Measurements from ENCODE around the gene HNMT. TPM values are rescaled to one million over a fixed set of nuclear protein-coding genes. Genes with fewer than 3 reads are reported as not detected.
A peak's percentile ranks its signal among the peaks of the same experiment; 100 is the strongest.
"Not testable (repeated sequence)": the region's sequence is repeated elsewhere in the genome, so short reads cannot be mapped to it uniquely, and the experiment has no call there.

HNMT gene
- 10 to 100 TPM; 60.8 to 72.6 (median 64.1) TPM for polyA plus RNA-seq (ENCODE audit: insufficient read length in 4 of 4)

GRCh38 chr2:137964066-137964858, at the start of gene HNMT:
Gene HNMT (plus strand): TSS chr2:137964473. CDS start chr2:137964492, 19 bp downstream.
- peak in 1 of 4 donors; percentile 50 for DNase-seq (ENCODE audit: low read depth in 4 of 4, low spot score in 3 of 4)

- no peak for DNase-seq (ENCODE audit: low read depth in 4 of 4, low spot score in 3 of 4)
Observed at GRCh38 chr2:137921105-137921880, 43.0 kb upstream of the HNMT start.

DNA sequence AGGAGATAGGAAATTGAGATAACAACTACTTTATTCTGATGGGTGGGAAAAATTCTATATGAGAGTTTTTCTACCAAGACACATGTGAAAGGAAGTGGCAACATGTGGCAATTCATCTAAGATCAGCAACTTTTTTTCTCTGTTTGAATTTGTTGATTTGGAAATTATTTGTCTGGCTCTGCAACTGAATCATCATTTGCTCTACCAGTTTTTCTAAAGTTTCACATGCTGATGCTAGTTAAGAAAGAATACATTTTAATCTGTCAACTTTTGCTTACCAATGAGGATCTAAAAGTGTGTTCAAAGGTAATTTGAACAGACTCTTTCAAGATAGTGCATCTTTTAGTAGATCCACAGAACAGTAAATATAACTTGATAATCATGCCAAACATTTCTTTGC, 42.1 kb upstream of the HNMT start:
- not testable (repeated sequence) for DNase-seq (ENCODE audit: low read depth in 4 of 4, low spot score in 3 of 4)

DNA sequence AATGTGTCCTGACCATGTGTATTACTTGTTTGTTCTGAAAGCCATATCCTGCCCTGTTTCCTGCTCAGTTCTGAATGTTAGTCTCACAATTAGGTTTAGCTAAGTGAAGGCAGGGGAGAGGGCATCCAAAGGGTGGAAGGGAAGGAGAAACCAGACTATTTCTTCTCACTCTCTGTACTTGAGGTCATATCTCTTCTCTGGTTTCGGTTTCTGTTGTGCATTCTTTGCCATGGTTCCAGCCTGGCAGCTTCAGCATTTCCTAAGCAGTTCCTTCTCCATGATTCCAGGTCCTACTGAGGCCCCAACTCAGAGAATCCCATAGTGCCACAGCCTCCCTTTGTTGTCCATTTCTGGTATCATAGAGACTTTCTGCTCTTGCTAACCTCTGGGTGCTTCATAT, 40.3 kb upstream of the HNMT start:
- DNase-seq (ENCODE audit: low read depth in 4 of 4, low spot score in 3 of 4) = no peak

DNA sequence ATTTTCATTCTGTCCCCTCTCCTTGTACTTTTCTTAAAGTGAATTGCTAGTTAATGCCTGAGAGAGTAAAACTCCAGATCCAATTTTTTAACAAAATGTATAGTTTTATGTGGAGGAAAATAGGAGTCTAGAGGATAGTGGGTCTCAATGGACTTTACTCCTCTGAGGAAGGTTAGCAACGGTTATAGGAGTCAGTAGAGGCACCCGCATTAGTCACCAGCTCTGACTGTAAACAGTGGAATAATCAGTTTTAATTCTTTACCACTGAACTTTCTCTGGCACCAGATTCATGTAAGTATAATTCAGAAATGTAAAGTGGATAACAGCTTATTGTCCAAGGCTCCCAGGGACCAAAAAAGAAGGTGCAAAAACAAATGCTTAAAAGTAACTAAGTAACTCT, 38.7 kb upstream of the HNMT start:
- DNase-seq (ENCODE audit: low read depth in 4 of 4, low spot score in 3 of 4) = no peak

GRCh38 chr2:137927846-137928245, 36.4 kb upstream of the HNMT start:
- DNase-seq (ENCODE audit: low read depth in 4 of 4, low spot score in 3 of 4) = no peak

GRCh38 chr2:137928547-137929518, 35.4 kb upstream of the HNMT start:
- no peak for DNase-seq (ENCODE audit: low read depth in 4 of 4, low spot score in 3 of 4)

DNA sequence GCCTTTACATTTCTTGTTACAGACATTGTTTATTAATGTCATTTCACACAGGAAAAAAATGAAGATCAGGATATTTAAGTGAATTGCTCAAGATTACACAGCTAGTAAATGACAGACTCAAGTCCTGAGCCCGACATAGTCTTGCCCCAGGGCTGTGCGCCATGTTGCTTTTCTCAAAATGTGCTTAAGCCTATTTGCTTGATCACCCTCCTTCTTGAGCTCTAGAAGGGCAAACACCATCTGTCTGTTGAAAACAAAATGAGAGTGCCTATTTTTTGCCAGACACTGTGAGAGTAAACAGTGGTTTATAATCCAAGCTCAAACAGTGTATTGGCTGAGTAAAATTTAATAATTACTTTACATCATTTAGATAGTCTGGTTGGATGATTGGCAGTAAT, 34.8 kb upstream of the HNMT start:
- DNase-seq (ENCODE audit: low read depth in 4 of 4, low spot score in 3 of 4) = no peak

DNA sequence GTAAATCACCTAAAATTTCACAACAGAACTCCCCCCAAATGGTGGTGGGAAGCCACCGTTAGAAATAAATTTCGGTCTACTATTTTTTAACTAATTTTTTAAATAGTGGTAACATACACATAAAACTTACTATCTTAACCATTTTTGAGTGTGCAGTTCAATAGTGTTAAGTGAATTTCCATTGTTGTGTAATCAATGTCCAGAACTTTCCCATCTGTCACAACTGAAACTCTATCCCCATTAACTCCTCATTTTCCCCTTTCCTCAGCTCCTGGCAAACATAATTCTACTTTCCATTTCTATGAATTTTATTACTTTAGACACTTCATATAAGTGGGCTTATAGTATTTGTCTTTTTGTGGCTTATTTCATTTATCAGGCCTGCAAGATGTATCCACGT, 34.1 kb upstream of the HNMT start:
- no peak for DNase-seq (ENCODE audit: low read depth in 4 of 4, low spot score in 3 of 4)

DNA sequence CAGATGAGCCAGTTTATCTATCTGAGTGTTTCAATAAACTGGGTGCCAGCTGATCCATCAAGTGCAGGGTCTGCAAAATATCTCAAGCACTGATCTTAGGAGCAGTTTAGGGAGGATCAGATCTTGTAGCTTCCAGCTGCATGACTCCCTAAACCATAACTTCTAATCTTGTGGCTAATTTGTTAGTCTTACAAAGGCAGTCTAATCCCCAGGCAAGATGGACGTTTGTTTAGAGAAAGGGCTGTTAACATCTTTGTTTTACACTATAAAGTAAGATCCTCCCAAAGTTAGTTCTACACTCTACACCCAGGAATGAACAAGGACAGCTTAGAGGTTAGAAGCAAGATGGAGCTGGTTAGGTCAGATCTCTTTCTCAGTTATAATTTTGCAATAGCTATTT, 28.7 kb upstream of the HNMT start:
- DNase-seq (ENCODE audit: low read depth in 4 of 4, low spot score in 3 of 4) = no peak

- no peak for DNase-seq (ENCODE audit: low read depth in 4 of 4, low spot score in 3 of 4)
Observed at GRCh38 chr2:137937246-137937645, 27.0 kb upstream of the HNMT start.

DNA sequence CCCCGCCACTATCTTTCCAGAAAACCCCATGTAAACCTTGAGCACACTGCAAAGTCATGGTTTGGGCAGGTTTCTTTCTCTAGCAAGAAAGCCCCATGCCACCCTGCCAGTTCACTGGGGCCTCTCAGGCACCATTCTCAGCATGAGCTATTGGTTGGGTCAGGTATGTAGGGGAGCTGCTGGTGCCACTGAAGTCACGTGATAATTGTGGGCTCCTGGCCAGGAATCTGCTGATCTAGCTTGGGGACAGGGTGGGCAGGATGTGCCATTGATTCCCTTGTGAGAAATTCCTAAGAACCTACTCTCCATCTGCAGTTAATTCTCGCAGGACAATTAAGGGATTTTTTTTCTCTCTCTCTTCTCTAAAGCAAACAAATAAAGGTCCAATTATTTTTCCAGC, 26.5 kb upstream of the HNMT start:
- no peak for DNase-seq (ENCODE audit: low read depth in 4 of 4, low spot score in 3 of 4)

DNA sequence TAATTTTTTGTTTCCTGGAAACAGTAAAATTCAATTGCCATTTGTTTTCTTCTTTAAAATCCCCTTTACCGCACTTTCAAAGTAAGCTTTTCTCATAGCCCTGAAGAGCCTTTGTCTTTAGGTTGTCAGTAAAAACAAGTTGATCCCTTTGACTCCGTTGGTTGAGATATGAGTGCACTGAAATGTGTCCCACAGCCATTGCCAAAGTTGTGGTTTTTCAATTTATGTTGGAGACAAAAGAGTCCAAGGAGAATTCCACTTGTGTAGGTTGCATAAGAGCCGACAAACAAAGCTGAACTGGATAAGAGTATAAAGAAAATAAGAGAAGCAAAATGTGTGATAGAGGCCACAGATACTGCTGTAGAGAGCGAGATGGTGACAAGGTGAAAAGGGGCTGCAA, 26.1 kb upstream of the HNMT start:
- DNase-seq (ENCODE audit: low read depth in 4 of 4, low spot score in 3 of 4) = no peak

GRCh38 chr2:137939026-137939425, 25.2 kb upstream of the HNMT start:
- no peak for DNase-seq (ENCODE audit: low read depth in 4 of 4, low spot score in 3 of 4)

DNA sequence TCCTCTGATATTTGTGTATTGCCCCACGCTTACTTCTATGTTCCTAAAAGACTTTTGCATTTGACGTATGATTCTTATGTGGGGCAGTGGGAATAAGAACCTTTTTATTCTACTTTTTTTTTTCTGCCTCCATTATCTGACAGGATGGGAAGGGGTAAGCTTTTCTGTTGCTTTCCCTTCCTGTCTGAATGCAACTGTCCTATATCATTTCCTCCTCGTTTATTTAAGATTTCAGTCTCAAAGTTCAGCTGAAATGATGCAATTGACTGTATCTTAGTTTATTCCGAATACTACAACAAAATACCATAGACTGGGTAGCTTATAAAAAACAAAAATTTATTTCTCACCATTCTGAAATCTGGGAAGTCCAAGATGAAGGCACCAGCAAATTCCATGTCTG, 24.1 kb upstream of the HNMT start:
- no peak for DNase-seq (ENCODE audit: low read depth in 4 of 4, low spot score in 3 of 4)

- no peak for DNase-seq (ENCODE audit: low read depth in 4 of 4, low spot score in 3 of 4)
Observed at GRCh38 chr2:137942037-137942832, 22.0 kb upstream of the HNMT start.

- peak in 1 of 4 donors; percentile 3 for DNase-seq (ENCODE audit: low read depth in 4 of 4, low spot score in 3 of 4)
Observed at GRCh38 chr2:137942833-137943677, 21.2 kb upstream of the HNMT start.

DNA sequence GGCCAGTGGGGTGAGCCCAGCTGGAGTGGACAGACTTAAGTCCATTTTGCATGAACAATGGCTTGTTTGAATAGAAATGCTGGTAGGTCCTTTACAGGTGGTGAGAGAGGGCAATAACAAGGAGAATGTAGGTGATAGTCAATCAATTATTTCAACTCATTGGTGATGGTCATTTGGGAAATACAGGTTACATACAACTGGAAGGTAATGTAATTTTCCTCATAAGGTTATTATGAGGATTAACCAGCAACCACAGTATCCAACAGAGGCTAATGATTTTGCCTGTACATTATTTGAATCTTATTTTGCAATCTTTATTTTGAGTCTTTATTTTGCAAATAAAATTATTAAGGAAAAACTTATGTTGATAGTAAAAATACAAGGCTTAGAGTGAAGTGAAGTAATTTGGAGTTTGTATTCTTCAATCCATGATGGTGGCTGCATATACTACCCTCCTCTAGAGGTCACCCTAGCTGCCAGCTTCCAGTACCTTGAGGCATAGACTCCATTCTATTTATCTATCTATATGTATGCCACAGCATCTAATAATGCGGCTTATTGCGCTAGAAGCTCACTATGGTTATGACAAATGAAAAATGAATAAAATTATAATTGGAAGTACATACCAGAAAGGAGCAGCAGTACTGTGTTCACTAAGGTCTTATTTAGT, 20.5 kb upstream of the HNMT start:
- no peak for DNase-seq (ENCODE audit: low read depth in 4 of 4, low spot score in 3 of 4)

GRCh38 chr2:137944714-137945113, 19.6 kb upstream of the HNMT start:
- no peak for DNase-seq (ENCODE audit: low read depth in 4 of 4, low spot score in 3 of 4)
